Hepatocyte (in vitro differentiated cells): ENCODE results near the gene TXLNA.
"Not testable (repeated sequence)": the region's sequence is repeated elsewhere in the genome, so short reads cannot be mapped to it uniquely, and the experiment has no call there.

ENCODE experiments used
- CTCF ChIP-seq: fragments of 200-600 bp; sonication (generic); IDR thresholded peaks from 2 replicates; pipeline ENCODE4 v1.5.1; 2016; ENCODE audit warnings: antibody characterized with exemption, mild to moderate bottlenecking; ENCODE audit not compliant: poor library complexity
- EZH2 ChIP-seq: fragments of 200-600 bp; sonication (generic); IDR thresholded peaks from 2 replicates; pipeline ENCODE4 v1.6.1; 2016; ENCODE audit warnings: antibody characterized with exemption, mild to moderate bottlenecking, borderline replicate concordance

GRCh38 chr1:32147799-32148198, 31.7 kb upstream of the TXLNA start:
- not testable (repeated sequence) for TF ChIP-seq EZH2, CTCF
